Natural killer cell (primary cell): ENCODE measurements around the gene EMX1. TPM values are rescaled to one million over a fixed set of nuclear protein-coding genes. Genes with fewer than 3 reads are reported as not detected.

Source experiments
- ATAC-seq, 3 donors: fragments of 150-1000 bp in 2 of 3; fragments of 200-7000 bp in 1 of 3; cut with Tn5 transposase; 1 replicate in 1 of 3; 2 replicates in 2 of 3; pipeline ENCODE4 v1.10.0; 2021; ENCODE audit warnings: mild to moderate bottlenecking in 2 of 3, moderate library complexity in 2 of 3
- DNase-seq, 2 donors: peaks; one replicate each; pipeline versions ENCODE4 v3.0.0 to v3.0.0-alpha.2; 2013 to 2021; ENCODE audit warnings: mixed read lengths in 1 of 2
- H3K27ac ChIP-seq: one replicate; pipeline ENCODE4 v1.5.1; 2013; ENCODE audit warnings: mild to moderate bottlenecking, low read length
- H3K27me3 ChIP-seq: one replicate; pipeline ENCODE4 v1.6.1; 2013; ENCODE audit warnings: low read length; ENCODE audit not compliant: control insufficient read depth, insufficient read depth
- H3K36me3 ChIP-seq: one replicate; pipeline ENCODE4 v1.6.1; 2013; ENCODE audit warnings: low read length; ENCODE audit not compliant: control insufficient read depth, insufficient read depth
- H3K4me1 ChIP-seq: one replicate; pipeline ENCODE4 v1.6.1; 2013; ENCODE audit warnings: low read length; ENCODE audit not compliant: control insufficient read depth, insufficient read depth
- H3K4me3 ChIP-seq: one replicate; pipeline ENCODE4 v1.5.1; 2013; ENCODE audit warnings: low read length
- H3K9me3 ChIP-seq: one replicate; pipeline ENCODE4 v1.6.1; 2013; ENCODE audit warnings: low read length; ENCODE audit not compliant: control insufficient read depth, insufficient read depth
- H3K27ac Mint-ChIP-seq, 2 donors: one replicate each; pipeline ENCODE4 v1.8.0; 2022; ENCODE audit warnings: mild to moderate bottlenecking in 2 of 2, mixed read lengths in 2 of 2, moderate library complexity in 1 of 2
- H3K27me3 Mint-ChIP-seq, 2 donors: one replicate each; pipeline ENCODE4 v1.8.0; 2022; ENCODE audit warnings: low read depth in 2 of 2, mixed read lengths in 2 of 2
- H3K36me3 Mint-ChIP-seq: one replicate; pipeline ENCODE4 v1.8.0; 2022; ENCODE audit warnings: mixed read lengths
- H3K4me1 Mint-ChIP-seq, 2 donors: one replicate each; pipeline ENCODE4 v1.8.0; 2022; ENCODE audit warnings: mixed read lengths in 2 of 2
- H3K4me3 Mint-ChIP-seq: one replicate; pipeline ENCODE4 v1.8.0; 2022; ENCODE audit warnings: mild to moderate bottlenecking, moderate library complexity, mixed read lengths
- H3K9me3 Mint-ChIP-seq, 2 donors: one replicate each; pipeline ENCODE4 v1.8.0; 2022; ENCODE audit warnings: mixed read lengths in 2 of 2
- CTCF ChIP-seq: fragments of 200-600 bp; IDR thresholded peaks from one replicate; pipeline ENCODE4 v1.8.0; 2022; ENCODE audit warnings: antibody characterized with exemption
- WGBS: methylation state at CpG from one replicate; pipeline ENCODE4 v1.1.7; 2013; ENCODE audit warnings: missing lambda C conversion rate; ENCODE audit not compliant: insufficient coverage; 5-methylcytosine and 5-hydroxymethylcytosine counted together
- intact Hi-C: fragments of 100-400 bp; cut with micrococcal nuclease; formaldehyde crosslinking; loops from one replicate; pipeline ENCODE4 v1.14.2; 2022
- total RNA-seq, 4 donors: library from RNA; stranded (reverse); fragments of 120-200 nt in 1 of 4; gene quantifications; one replicate each; pipeline versions ENCODE4 v1.2.3 to v1.2.4, GENCODE V29; 2013 to 2022

EMX1 gene
- total RNA-seq, 3 donors from 2014 or later (not counting 1 experiment from before 2014, with no cell fraction given), result not detected

- peaks cover 3 to 44% of the 10 kb centered on the region in 2 donors for H3K4me1 Mint-ChIP-seq
- peak overlapping the region; percentile 71 for H3K4me3 Mint-ChIP-seq
- ATAC-seq (no peak), DNase-seq (no peak)
- intact Hi-C loops, result no loop called here
- H3K9me3 Mint-ChIP-seq, result no peaks in the 10 kb centered on the region
- H3K36me3 ChIP-seq, result no peaks in the 10 kb centered on the region
- WGBS, result 6% methylated on average over 26 of the region's 26 CpGs
- H3K4me1 ChIP-seq, result peaks cover 40% of the 10 kb centered on the region
- H3K27me3 Mint-ChIP-seq, result peaks cover 56 to 64% of the 10 kb centered on the region in 2 donors
- TF ChIP-seq CTCF, result no peak
- H3K36me3 Mint-ChIP-seq, result no peaks in the 10 kb centered on the region
- H3K9me3 ChIP-seq, result no peaks in the 10 kb centered on the region
- H3K4me3 ChIP-seq, result no peak overlapping the region
- H3K27ac ChIP-seq, result no peak overlapping the region
- H3K27me3 ChIP-seq, result peaks cover 67% of the 10 kb centered on the region
- H3K27ac Mint-ChIP-seq, result no peak overlapping the region
These were observed 1.9 kb upstream of the EMX1 start for GRCh38 chr2:72915320-72915906.

DNA sequence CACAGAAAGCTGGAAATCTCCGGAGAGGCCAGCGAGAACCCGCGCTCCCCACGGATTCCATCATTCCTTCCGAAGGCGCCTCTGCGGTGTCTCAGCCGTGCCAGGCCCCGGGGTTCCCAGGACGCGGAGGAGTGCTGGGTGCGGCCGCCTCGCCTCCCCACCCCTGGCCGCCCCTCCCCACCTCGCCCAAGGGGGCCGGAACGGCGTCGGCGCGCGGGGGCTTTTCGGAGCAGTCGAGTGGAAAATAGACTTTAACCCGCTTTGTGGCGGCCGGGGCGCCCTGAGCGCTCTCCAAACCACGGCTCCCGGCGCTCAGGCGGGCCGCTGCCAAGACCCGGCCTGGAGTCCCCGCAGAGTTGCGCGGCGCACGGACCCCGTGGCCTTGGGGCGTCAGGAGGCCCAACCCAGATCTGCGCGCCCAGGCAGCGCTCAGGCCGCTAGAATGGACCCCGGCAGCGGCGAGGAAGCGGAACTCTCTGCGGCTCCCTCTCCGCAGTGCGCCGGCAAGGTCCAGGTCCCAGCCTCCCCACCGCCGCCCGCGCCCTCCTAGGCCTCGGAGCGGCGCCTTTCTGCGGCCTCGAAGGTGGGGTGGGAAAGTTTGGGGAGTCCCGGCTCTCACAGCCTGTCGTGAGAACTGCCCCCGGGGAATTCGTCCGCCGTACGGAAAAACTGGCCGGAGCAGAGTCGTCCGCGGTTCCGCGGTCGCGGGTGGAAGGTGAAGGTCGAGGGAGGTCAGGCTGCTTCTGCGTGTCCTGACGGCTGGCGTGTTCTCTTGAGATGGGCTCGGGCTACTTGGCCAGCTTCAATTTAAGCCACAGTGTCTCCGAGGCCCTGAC, 1.2 kb upstream of the EMX1 start:
- Histone ChIP-seq H3K4me3 (peak overlapping the region; percentile 32), H3K27ac (no peak overlapping the region), H3K4me1 (peaks cover 46% of the 10 kb centered on the region), H3K9me3 (no peaks in the 10 kb centered on the region), H3K36me3 (no peaks in the 10 kb centered on the region), H3K27me3 (peaks cover 74% of the 10 kb centered on the region)
- ATAC-seq (peak; percentile 50 to 67 (median 58)), DNase-seq (peak in 1 of 2 donors; percentile 60)
- no peak for TF ChIP-seq CTCF
- Mint-ChIP-seq H3K4me1 (peaks cover 6 to 47% of the 10 kb centered on the region in 2 donors), H3K9me3 (no peaks in the 10 kb centered on the region), H3K27me3 (peaks cover 52 to 66% of the 10 kb centered on the region in 2 donors), H3K36me3 (no peaks in the 10 kb centered on the region), H3K4me3 (peak overlapping the region; percentile 86), H3K27ac (peak overlapping the region in 1 of 2 donors; percentile 39)
- WGBS, result 1% methylated on average over 86 of the region's 86 CpGs
- intact Hi-C loops, result no loop called here

DNA sequence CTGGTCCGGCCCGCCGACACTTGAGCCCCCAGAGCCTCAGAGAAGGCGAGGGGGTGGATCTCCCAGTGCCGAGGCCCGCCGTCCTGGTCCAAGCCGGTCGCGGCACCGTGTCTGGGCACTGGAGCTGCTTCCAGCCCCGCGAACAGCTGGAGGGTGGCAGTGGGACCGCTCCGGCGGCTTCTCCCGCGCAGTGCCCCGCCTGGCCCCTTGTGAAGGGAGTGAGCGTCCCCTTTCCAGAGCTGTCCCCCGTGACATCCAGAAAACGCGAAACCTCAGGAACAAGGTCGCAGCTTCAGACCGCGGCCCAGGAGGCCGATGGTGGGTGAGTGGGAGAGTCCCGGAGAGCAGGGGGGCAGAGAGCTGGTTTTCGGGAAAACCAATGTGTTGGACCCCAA, 579 bp upstream of the EMX1 start:
- no peaks in the 10 kb centered on the region for H3K36me3 ChIP-seq
- ATAC-seq (peak in 1 of 3 donors; percentile 10), DNase-seq (peak in 1 of 2 donors; percentile 16)
- H3K27me3 ChIP-seq, result peaks cover 79% of the 10 kb centered on the region
- H3K9me3 ChIP-seq, result no peaks in the 10 kb centered on the region
- H3K4me1 ChIP-seq, result peaks cover 46% of the 10 kb centered on the region
- no peak overlapping the region for H3K27ac ChIP-seq
- peaks cover 52 to 67% of the 10 kb centered on the region in 2 donors for H3K27me3 Mint-ChIP-seq
- H3K9me3 Mint-ChIP-seq, result no peaks in the 10 kb centered on the region
- peak overlapping the region; percentile 32 for H3K4me3 ChIP-seq
- H3K27ac Mint-ChIP-seq, result no peak overlapping the region
- WGBS, result 3% methylated on average over 29 of the region's 29 CpGs
- peaks cover 6 to 47% of the 10 kb centered on the region in 2 donors for H3K4me1 Mint-ChIP-seq
- intact Hi-C loops, result no loop called here
- no peak for TF ChIP-seq CTCF
- H3K36me3 Mint-ChIP-seq, result no peaks in the 10 kb centered on the region
- peak overlapping the region; percentile 86 for H3K4me3 Mint-ChIP-seq
